Fibroblast of lung (primary cell): ENCODE results near the gene CDYL. TPM values are rescaled to one million over a fixed set of nuclear protein-coding genes. Genes with fewer than 3 reads are reported as not detected.

Source experiments
- DNase-seq, 2 donors: peaks; one replicate each; pipeline versions ENCODE4 v3.0.0 to v3.0.0-alpha.2; 2010; ENCODE audit warnings: low read depth in 2 of 2
- H2AFZ ChIP-seq: 2 replicates; pipeline ENCODE4 v1.5.1; 2012; ENCODE audit warnings: low read length, control low read depth, inconsistent platforms
- H3K27ac ChIP-seq: 2 replicates; pipeline ENCODE4 v1.5.1; 2011; ENCODE audit warnings: low read length, control low read depth; ENCODE audit not compliant: insufficient read depth
- H3K27me3 ChIP-seq: 2 replicates; pipeline ENCODE4 v1.5.1; 2011; ENCODE audit warnings: mild to moderate bottlenecking, low read length; ENCODE audit not compliant: control insufficient read depth, insufficient read depth
- H3K36me3 ChIP-seq: 2 replicates; pipeline ENCODE4 v1.5.1; 2011; ENCODE audit warnings: low read length; ENCODE audit not compliant: control insufficient read depth, insufficient read depth
- H3K4me1 ChIP-seq: 2 replicates; pipeline ENCODE4 v1.5.1; 2011; ENCODE audit warnings: low read length; ENCODE audit not compliant: control insufficient read depth, insufficient read depth; ENCODE audit errors: extremely low read depth
- H3K4me2 ChIP-seq: 2 replicates; pipeline ENCODE4 v1.5.1; 2011; ENCODE audit warnings: low read length, control low read depth; ENCODE audit not compliant: insufficient read depth; ENCODE audit errors: extremely low read depth
- H3K4me3 ChIP-seq, 4 experiments: fragments of 200-600 bp in 1 of 4; sonication (generic) in 1 of 4; replicated peaks in 1 of 4; 2 replicates each; pipeline ENCODE4 v1.5.1; 2011 to 2016; ENCODE audit warnings: low read length in 4 of 4, low read depth in 3 of 4, mild to moderate bottlenecking in 3 of 4, control low read depth in 2 of 4, inconsistent platforms in 1 of 4, mixed read lengths in 1 of 4; ENCODE audit not compliant: insufficient read depth in 1 of 4; ENCODE audit errors: control extremely low read depth in 1 of 4
- H3K79me2 ChIP-seq: 2 replicates; pipeline ENCODE4 v1.5.1; 2012; ENCODE audit warnings: mild to moderate bottlenecking, low read length, inconsistent platforms; ENCODE audit not compliant: control insufficient read depth, insufficient read depth
- H3K9ac ChIP-seq: 2 replicates; pipeline ENCODE4 v1.5.1; 2011; ENCODE audit warnings: mild to moderate bottlenecking, low read length, control low read depth; ENCODE audit not compliant: insufficient read depth
- H3K9me3 ChIP-seq: 2 replicates; pipeline ENCODE4 v1.5.1; 2012; ENCODE audit warnings: low read depth, low read length; ENCODE audit not compliant: control insufficient read depth, insufficient read depth
- H4K20me1 ChIP-seq: 2 replicates; pipeline ENCODE4 v1.5.1; 2011; ENCODE audit warnings: low read length; ENCODE audit not compliant: control insufficient read depth, insufficient read depth; ENCODE audit errors: extremely low read depth
- CTCF ChIP-seq, 2 donors: IDR thresholded peaks in 1 of 2; conservative IDR thresholded peaks in 1 of 2; 1 replicate in 1 of 2; 2 replicates in 1 of 2; pipeline ENCODE4 v1.5.1; 2011 to 2012; ENCODE audit warnings: low read length in 2 of 2, control low read depth in 1 of 2, inconsistent platforms in 1 of 2, low read depth in 1 of 2, mild to moderate bottlenecking in 1 of 2
- EZH2 ChIP-seq: IDR thresholded peaks from 2 replicates; pipeline ENCODE4 v1.5.1; 2012; ENCODE audit warnings: low read length, control low read depth, mild to moderate bottlenecking; ENCODE audit errors: missing control alignments
- polyA plus RNA-seq, 2 donors: library from polyadenylated mRNA; depleted of rRNA in 1 of 2; stranded (reverse) in 1 of 2; unstranded in 1 of 2; fragments of >200 nt; gene quantifications; 2 replicates each; pipeline ENCODE4 v1.2.1, GENCODE V29; 2011 to 2012; ENCODE audit warnings: missing spikeins in 1 of 2
- total RNA-seq: library from RNA; depleted of rRNA; stranded (reverse); fragments of >200 nt; gene quantifications from 2 replicates; pipeline ENCODE4 v1.2.1, GENCODE V29; 2014

The CDYL gene
- total and polyA plus RNA-seq, 2 donors (not counting 1 experiment from before 2014, with no cell fraction given): 20.6 to 24.9 TPM

- no peak overlapping the region for H3K4me2 ChIP-seq
- no peaks in the 10 kb centered on the region for H3K4me1 ChIP-seq
- no peak overlapping the region for H3K4me3 ChIP-seq
- TF ChIP-seq CTCF (conservative IDR thresholded peaks at IDR 0.05 in 1 of 2, IDR thresholded peaks at IDR 0.05 in 1 of 2; ENCODE audit: low read depth in 1 of 2, low read length in 2 of 2) (no peak), EZH2 (no peak)
- H3K9me3 ChIP-seq: no peaks in the 10 kb centered on the region
- H3K27me3 ChIP-seq: no peaks in the 10 kb centered on the region
- H3K79me2 ChIP-seq: no peaks in the 10 kb centered on the region
- H3K9ac ChIP-seq: no peak overlapping the region
- no peak for DNase-seq
- no peak overlapping the region for H2AFZ ChIP-seq
- no peak overlapping the region for H3K27ac ChIP-seq
- peaks cover 3% of the 10 kb centered on the region for H3K36me3 ChIP-seq
- H4K20me1 ChIP-seq: no peaks in the 10 kb centered on the region
Measured at GRCh38 chr6:4957521-4958231, 181.5 kb downstream of the CDYL start.

GRCh38 chr6:4958624-4959023 is 182.4 kb downstream of the CDYL start:
- Histone ChIP-seq H2AFZ (no peak overlapping the region), H4K20me1 (no peaks in the 10 kb centered on the region), H3K27me3 (no peaks in the 10 kb centered on the region), H3K4me3 (no peak overlapping the region), H3K79me2 (no peaks in the 10 kb centered on the region), H3K9ac (no peak overlapping the region), H3K4me1 (no peaks in the 10 kb centered on the region), H3K27ac (no peak overlapping the region), H3K36me3 (peaks cover 3% of the 10 kb centered on the region), H3K9me3 (no peaks in the 10 kb centered on the region), H3K4me2 (no peak overlapping the region)
- DNase-seq: no peak
- TF ChIP-seq EZH2 (no peak), CTCF (conservative IDR thresholded peaks at IDR 0.05 in 1 of 2, IDR thresholded peaks at IDR 0.05 in 1 of 2; ENCODE audit: low read depth in 1 of 2, low read length in 2 of 2) (no peak)

GRCh38 chr6:4961322-4962168 is 185.3 kb downstream of the CDYL start:
- H3K4me3 ChIP-seq: no peak overlapping the region
- no peak overlapping the region for H2AFZ ChIP-seq
- H3K27me3 ChIP-seq: no peaks in the 10 kb centered on the region
- DNase-seq: peak in 1 of 2 donors; percentile 33
- H3K36me3 ChIP-seq: no peaks in the 10 kb centered on the region
- H3K79me2 ChIP-seq: no peaks in the 10 kb centered on the region
- no peaks in the 10 kb centered on the region for H3K9me3 ChIP-seq
- no peaks in the 10 kb centered on the region for H3K4me1 ChIP-seq
- H4K20me1 ChIP-seq: no peaks in the 10 kb centered on the region
- H3K4me2 ChIP-seq: no peak overlapping the region
- no peak overlapping the region for H3K9ac ChIP-seq
- H3K27ac ChIP-seq: no peak overlapping the region
- no peak for TF ChIP-seq EZH2
- no peak for TF ChIP-seq CTCF (conservative IDR thresholded peaks at IDR 0.05 in 1 of 2, IDR thresholded peaks at IDR 0.05 in 1 of 2; ENCODE audit: low read depth in 1 of 2, low read length in 2 of 2)
